ENCODE data around the gene ZNF883.
A peak's percentile ranks its signal among the peaks of the same experiment; 100 is the strongest.

ZNF883 gene

GRCh38 chr9:112997236-112997941 is 14.6 kb downstream of the ZNF883 start:
- Histone ChIP-seq H3K79me2 (ENCODE audit: insufficient read depth, low read length) (no peaks in the 10 kb centered on the region), H3F3A (ENCODE audit: insufficient read depth) (no peaks in the 10 kb centered on the region), H3K9ac (ENCODE audit: low read length) (no peak overlapping the region), H4K20me1 (ENCODE audit: low read depth, low read length) (no peaks in the 10 kb centered on the region), H3K4me2 (ENCODE audit: low read depth, low read length, poor library complexity, severe bottlenecking) (no peak overlapping the region), H2AFZ (ENCODE audit: low read depth, low read length, severe bottlenecking) (no peak overlapping the region), H3K9me2 (replicated peaks; ENCODE audit: insufficient read depth, low read length) (no peaks in the 10 kb centered on the region), H3K9me3 (ENCODE audit: insufficient read depth, low read length) (peaks cover 22% of the 10 kb centered on the region; the same call in 1 of the 2 replicates), H3K4me3 (ENCODE audit: insufficient read depth, low read length, poor library complexity, severe bottlenecking) (no peak overlapping the region), H3K27ac (ENCODE audit: low read depth, low read length) (no peak overlapping the region), H3K27me3 (ENCODE audit: low read length) (no peaks in the 10 kb centered on the region), H3K36me3 (ENCODE audit: low read length) (no peaks in the 10 kb centered on the region)
- no peak for TF ChIP-seq CTCF (IDR thresholded peaks at IDR 0.05; ENCODE audit: insufficient read depth, low read length, poor library complexity, severe bottlenecking)

- H4K20me1 ChIP-seq (ENCODE audit: low read depth, low read length): no peaks in the 10 kb centered on the region
- TF ChIP-seq CTCF (IDR thresholded peaks at IDR 0.05; ENCODE audit: insufficient read depth, low read length, poor library complexity, severe bottlenecking) (peak; percentile 20), EZH2phosphoT487 (conservative IDR thresholded peaks at IDR 0.05; ENCODE audit: low read length) (no peak)
- no peak overlapping the region for H3K9ac ChIP-seq (ENCODE audit: low read length)
- no peaks in the 10 kb centered on the region for H3F3A ChIP-seq (ENCODE audit: insufficient read depth)
- no peaks in the 10 kb centered on the region for H3K79me2 ChIP-seq (ENCODE audit: insufficient read depth, low read length)
- H3K27ac ChIP-seq (ENCODE audit: low read depth, low read length): no peak overlapping the region
- H3K27me3 ChIP-seq (ENCODE audit: low read length): no peaks in the 10 kb centered on the region
- H3K9me3 ChIP-seq (ENCODE audit: insufficient read depth, low read length): no peaks in the 10 kb centered on the region
- no peak overlapping the region for H3K4me3 ChIP-seq (ENCODE audit: insufficient read depth, low read length, poor library complexity, severe bottlenecking)
- H2AFZ ChIP-seq (ENCODE audit: low read depth, low read length, severe bottlenecking): no peak overlapping the region
- no peaks in the 10 kb centered on the region for H3K36me3 ChIP-seq (ENCODE audit: low read length)
- H3K4me2 ChIP-seq (ENCODE audit: low read depth, low read length, poor library complexity, severe bottlenecking): no peak overlapping the region
- no peaks in the 10 kb centered on the region for H3K9me2 ChIP-seq (replicated peaks; ENCODE audit: insufficient read depth, low read length)
These were observed 40.6 kb downstream of the ZNF883 start for GRCh38 chr9:112971415-112971814.

DNA sequence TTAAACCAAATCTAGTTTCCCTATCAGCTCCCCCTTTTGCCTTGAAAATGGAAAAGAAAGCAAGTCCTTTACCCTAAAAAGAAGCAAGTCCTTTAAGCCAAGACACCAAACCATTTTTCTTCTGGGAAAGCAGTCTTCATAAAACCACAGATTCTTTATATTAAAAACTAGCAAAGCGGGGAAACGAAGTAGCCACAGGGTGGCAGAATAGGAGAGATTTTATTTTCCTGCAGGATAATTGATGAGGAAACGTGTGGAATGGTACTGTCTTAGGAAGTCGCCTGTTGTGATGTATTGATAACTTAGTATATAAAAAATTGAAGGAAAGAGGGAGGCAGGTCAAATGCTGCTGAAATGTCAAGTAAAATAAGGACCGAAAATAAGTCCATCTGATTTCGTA is 41.1 kb downstream of the ZNF883 start:
- no peak overlapping the region for H3K27ac ChIP-seq (ENCODE audit: low read depth, low read length)
- H4K20me1 ChIP-seq (ENCODE audit: low read depth, low read length): no peaks in the 10 kb centered on the region
- H2AFZ ChIP-seq (ENCODE audit: low read depth, low read length, severe bottlenecking): no peak overlapping the region
- no peak overlapping the region for H3K4me3 ChIP-seq (ENCODE audit: insufficient read depth, low read length, poor library complexity, severe bottlenecking)
- no peaks in the 10 kb centered on the region for H3F3A ChIP-seq (ENCODE audit: insufficient read depth)
- H3K9me3 ChIP-seq (ENCODE audit: insufficient read depth, low read length): no peaks in the 10 kb centered on the region
- H3K79me2 ChIP-seq (ENCODE audit: insufficient read depth, low read length): no peaks in the 10 kb centered on the region
- H3K4me2 ChIP-seq (ENCODE audit: low read depth, low read length, poor library complexity, severe bottlenecking): no peak overlapping the region
- H3K36me3 ChIP-seq (ENCODE audit: low read length): no peaks in the 10 kb centered on the region
- no peaks in the 10 kb centered on the region for H3K27me3 ChIP-seq (ENCODE audit: low read length)
- no peak overlapping the region for H3K9ac ChIP-seq (ENCODE audit: low read length)
- no peaks in the 10 kb centered on the region for H3K9me2 ChIP-seq (replicated peaks; ENCODE audit: insufficient read depth, low read length)
- TF ChIP-seq CTCF (IDR thresholded peaks at IDR 0.05; ENCODE audit: insufficient read depth, low read length, poor library complexity, severe bottlenecking) (no peak), EZH2phosphoT487 (conservative IDR thresholded peaks at IDR 0.05; ENCODE audit: low read length) (no peak)
